T-cell (primary cell): ENCODE data around the gene UROC1. TPM values are rescaled to one million over a fixed set of nuclear protein-coding genes. Genes with fewer than 3 reads are reported as not detected.

ENCODE experiments used
- ATAC-seq, 4 experiments: fragments of 200-7000 bp in 3 of 4; fragments of 150-1000 bp in 1 of 4; cut with Tn5 transposase; replicated peaks in 1 of 4; 1 replicate in 3 of 4; 2 replicates in 1 of 4; pipeline ENCODE4 v1.10.0; 2021; ENCODE audit warnings: moderate library complexity in 3 of 4, mild to moderate bottlenecking in 2 of 4, moderate number of reproducible peaks in 1 of 4
- CTCF ChIA-PET, 2 donors: fragments of 300-600 bp; sonication (Branson Sonifier 250); formaldehyde crosslinking; loops; one replicate each; lab custom pipeline; 2022; ENCODE audit warnings: antibody characterized with exemption in 2 of 2; lab: Charles Lee
- POLR2A ChIA-PET, 2 donors: fragments of 300-600 bp; sonication (Branson Sonifier 250); formaldehyde crosslinking; loops; one replicate each; lab custom pipeline; 2022; ENCODE audit warnings: antibody characterized with exemption in 2 of 2; lab: Charles Lee
- DNase-seq, 35 experiments: peaks; one replicate each; pipeline versions ENCODE4 v3.0.0 to v3.0.0-alpha.2; 2013 to 2023
- H3K27ac ChIP-seq: one replicate; pipeline ENCODE4 v1.5.1; 2013; ENCODE audit warnings: low read length
- H3K27me3 ChIP-seq, 2 experiments: replicated peaks in 1 of 2; 1 replicate in 1 of 2; 2 replicates in 1 of 2; pipeline versions ENCODE4 v1.6.1 to v1.7.0; 2013; ENCODE audit warnings: low read length in 1 of 2, mixed read lengths in 1 of 2; ENCODE audit not compliant: control insufficient read depth in 2 of 2, insufficient read depth in 2 of 2; ENCODE audit errors: extremely low read depth in 1 of 2
- H3K36me3 ChIP-seq, 2 donors: 1 replicate in 1 of 2; 2 replicates in 1 of 2; pipeline versions ENCODE4 v1.6.1 to v1.7.0; 2013; ENCODE audit warnings: low read length in 1 of 2; ENCODE audit not compliant: control insufficient read depth in 2 of 2, insufficient read depth in 1 of 2; ENCODE audit errors: extremely low read depth in 1 of 2
- H3K4me1 ChIP-seq, 2 experiments: 1 replicate in 1 of 2; 2 replicates in 1 of 2; pipeline versions ENCODE4 v1.6.1 to v1.7.0; 2013; ENCODE audit warnings: low read length in 2 of 2, mixed read lengths in 1 of 2; ENCODE audit not compliant: insufficient read depth in 2 of 2, control insufficient read depth in 1 of 2; ENCODE audit errors: extremely low read depth in 1 of 2
- H3K4me3 ChIP-seq, 2 donors: 1 replicate in 1 of 2; 2 replicates in 1 of 2; pipeline versions ENCODE4 v1.5.1 to v1.7.0; 2013; ENCODE audit warnings: mild to moderate bottlenecking in 2 of 2, low read length in 1 of 2, moderate library complexity in 1 of 2; ENCODE audit not compliant: control insufficient read depth in 1 of 2; ENCODE audit errors: extremely low read depth in 1 of 2
- H3K9me3 ChIP-seq: 2 replicates; pipeline ENCODE4 v1.7.0; 2013
- H3K27ac Mint-ChIP-seq, 2 donors: one replicate each; pipeline ENCODE4 v1.8.0; 2020 to 2021; ENCODE audit warnings: mild to moderate bottlenecking in 2 of 2, mixed read lengths in 2 of 2
- H3K27me3 Mint-ChIP-seq, 2 donors: one replicate each; pipeline ENCODE4 v1.8.0; 2021 to 2022; ENCODE audit warnings: mixed read lengths in 2 of 2
- H3K36me3 Mint-ChIP-seq: one replicate; pipeline ENCODE4 v1.8.0; 2021; ENCODE audit warnings: mixed read lengths
- H3K4me1 Mint-ChIP-seq, 3 donors: one replicate each; pipeline ENCODE4 v1.8.0; 2020 to 2022; ENCODE audit warnings: mixed read lengths in 3 of 3, mild to moderate bottlenecking in 1 of 3
- H3K4me3 Mint-ChIP-seq, 3 donors: one replicate each; pipeline ENCODE4 v1.8.0; 2020 to 2022; ENCODE audit warnings: mild to moderate bottlenecking in 3 of 3, mixed read lengths in 3 of 3, moderate library complexity in 3 of 3
- H3K9me3 Mint-ChIP-seq, 3 donors: one replicate each; pipeline ENCODE4 v1.8.0; 2020 to 2022; ENCODE audit warnings: mixed read lengths in 3 of 3
- WGBS: methylation state at CpG from one replicate; pipeline ENCODE4 v1.1.5; 2013; ENCODE audit warnings: missing lambda C conversion rate; ENCODE audit not compliant: insufficient coverage; 5-methylcytosine and 5-hydroxymethylcytosine counted together
- total RNA-seq, 35 experiments: library from RNA in 6 of 35; stranded (reverse) in 6 of 35; fragments of 120-200 nt in 1 of 35; gene quantifications; one replicate each; pipeline versions ENCODE4 v1.2.1 to v1.2.4 and lab custom pipeline; 2013 to 2026

UROC1 gene
- total RNA-seq, 5 donors from 2014 or later (not counting 1 experiment from before 2014, with no cell fraction given): 0.09 TPM; not detected in 4

DNA sequence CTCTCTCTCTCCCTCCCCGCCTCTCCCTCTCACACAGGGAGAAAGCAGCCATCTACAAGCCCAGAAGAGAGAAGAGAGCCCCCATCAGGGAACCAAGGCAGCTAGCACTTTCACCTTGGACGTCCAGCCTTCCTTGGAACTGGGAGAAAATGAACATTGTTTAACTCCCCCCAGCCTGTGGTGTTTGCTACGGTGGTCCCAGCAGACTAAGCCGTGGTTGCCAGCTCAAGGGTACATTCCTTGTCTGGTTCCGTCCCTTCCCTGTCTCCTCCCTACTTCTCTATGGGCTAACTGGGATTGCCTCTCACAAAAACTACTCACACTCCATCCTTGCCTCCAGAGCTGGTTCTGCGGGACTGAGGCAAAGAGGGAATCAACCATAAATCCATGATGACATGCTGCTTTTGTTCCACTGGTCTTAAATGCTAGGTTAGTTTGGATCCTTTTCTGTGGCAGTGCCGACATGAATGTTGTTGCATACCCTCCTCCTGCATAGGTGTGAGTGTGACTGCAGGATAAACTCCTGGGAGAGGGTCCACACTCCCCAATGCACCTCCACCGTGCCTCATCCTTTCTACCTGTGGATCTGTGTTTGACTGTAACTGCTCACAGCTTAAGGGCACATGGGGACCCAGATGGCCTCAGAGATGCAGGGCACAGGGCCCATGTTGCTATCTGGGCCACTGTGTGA lies 29.1 kb upstream of the UROC1 start:
- no peaks in the 10 kb centered on the region for H3K36me3 ChIP-seq
- POLR2A ChIA-PET: no interaction called here
- Mint-ChIP-seq H3K27me3 (peaks cover 12 to 13% of the 10 kb centered on the region in 2 donors), H3K9me3 (no peaks in the 10 kb centered on the region), H3K27ac (no peak overlapping the region), H3K4me1 (no peaks in the 10 kb centered on the region), H3K4me3 (no peak overlapping the region), H3K36me3 (no peaks in the 10 kb centered on the region)
- H3K9me3 ChIP-seq: no peaks in the 10 kb centered on the region
- peaks cover 0 to 25% of the 10 kb centered on the region in 2 experiments for H3K27me3 ChIP-seq
- WGBS: 78% methylated on average over 5 of the region's 8 CpGs
- DNase-seq (peak in 1 of 35 experiments; percentile 13), ATAC-seq (no peak)
- no peak overlapping the region for H3K27ac ChIP-seq
- CTCF ChIA-PET: no interaction called here
- H3K4me1 ChIP-seq: no peaks in the 10 kb centered on the region
- no peak overlapping the region for H3K4me3 ChIP-seq

DNA sequence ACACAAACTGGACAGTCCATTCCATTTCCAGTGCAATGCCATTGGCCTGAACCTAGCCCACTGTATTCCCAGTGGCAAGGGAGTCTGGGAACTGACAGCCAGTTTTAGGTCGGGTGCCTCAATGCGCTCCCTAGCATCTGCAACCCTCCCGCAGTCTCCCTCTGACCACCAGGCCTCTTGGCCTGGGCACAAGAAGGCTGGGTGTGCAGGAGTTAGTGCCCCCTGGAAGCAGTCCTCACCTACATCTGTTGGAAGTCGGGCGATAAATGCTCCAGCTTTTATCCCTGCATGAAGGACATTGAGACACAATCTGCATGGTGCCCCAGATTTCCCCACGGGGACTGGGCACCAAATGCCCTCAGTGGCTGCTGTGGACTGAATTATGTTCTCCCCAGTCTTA lies 28.4 kb upstream of the UROC1 start:
- H3K4me3 ChIP-seq: no peak overlapping the region
- Mint-ChIP-seq H3K4me3 (no peak overlapping the region), H3K27me3 (peaks cover 11 to 13% of the 10 kb centered on the region in 2 donors), H3K27ac (no peak overlapping the region), H3K36me3 (no peaks in the 10 kb centered on the region), H3K4me1 (no peaks in the 10 kb centered on the region), H3K9me3 (no peaks in the 10 kb centered on the region)
- no peaks in the 10 kb centered on the region for H3K9me3 ChIP-seq
- ATAC-seq: no peak
- H3K27ac ChIP-seq: no peak overlapping the region
- ChIA-PET CTCF (no interaction called here), POLR2A (no interaction called here)
- no peaks in the 10 kb centered on the region for H3K4me1 ChIP-seq
- no peaks in the 10 kb centered on the region for H3K36me3 ChIP-seq
- no peak for DNase-seq
- 91% methylated on average over 5 of the region's 6 CpGs for WGBS
- peaks cover 0 to 27% of the 10 kb centered on the region in 2 experiments for H3K27me3 ChIP-seq

GRCh38 chr3:126545544-126545943 lies 28.0 kb upstream of the UROC1 start:
- WGBS: 78% methylated on average over 4 of the region's 5 CpGs
- no peak overlapping the region for H3K27ac ChIP-seq
- H3K36me3 ChIP-seq: no peaks in the 10 kb centered on the region
- ATAC-seq: no peak
- H3K27ac Mint-ChIP-seq: no peak overlapping the region
- no peak overlapping the region for H3K4me3 ChIP-seq
- peaks cover 0 to 2% (median 0%) of the 10 kb centered on the region in 3 donors for H3K4me1 Mint-ChIP-seq
- DNase-seq: peak in 2 of 35 experiments; percentile 1 to 3
- no peak overlapping the region for H3K4me3 Mint-ChIP-seq
- H3K27me3 Mint-ChIP-seq: peaks cover 8% of the 10 kb centered on the region in 2 donors
- H3K9me3 ChIP-seq: no peaks in the 10 kb centered on the region
- no peaks in the 10 kb centered on the region for H3K36me3 Mint-ChIP-seq
- H3K27me3 ChIP-seq: peaks cover 0 to 25% of the 10 kb centered on the region in 2 experiments
- POLR2A ChIA-PET: no interaction called here
- H3K4me1 ChIP-seq: no peaks in the 10 kb centered on the region
- CTCF ChIA-PET: no interaction called here
- H3K9me3 Mint-ChIP-seq: no peaks in the 10 kb centered on the region

GRCh38 chr3:126544596-126545281 lies 27.2 kb upstream of the UROC1 start:
- no peaks in the 10 kb centered on the region for H3K9me3 ChIP-seq
- Mint-ChIP-seq H3K27ac (no peak overlapping the region), H3K27me3 (peaks cover 7 to 8% of the 10 kb centered on the region in 2 donors), H3K36me3 (no peaks in the 10 kb centered on the region), H3K9me3 (no peaks in the 10 kb centered on the region), H3K4me1 (peaks cover 0 to 2% (median 0%) of the 10 kb centered on the region in 3 donors), H3K4me3 (no peak overlapping the region)
- no peak overlapping the region for H3K27ac ChIP-seq
- POLR2A ChIA-PET: no interaction called here
- WGBS: 45% methylated on average over 5 of the region's 7 CpGs
- peaks cover 0 to 17% of the 10 kb centered on the region in 2 experiments for H3K27me3 ChIP-seq
- H3K36me3 ChIP-seq: no peaks in the 10 kb centered on the region
- ATAC-seq: no peak
- no peaks in the 10 kb centered on the region for H3K4me1 ChIP-seq
- CTCF ChIA-PET: no interaction called here
- no peak overlapping the region for H3K4me3 ChIP-seq
- DNase-seq: peak in 3 of 35 experiments; percentile 0 to 15 (median 8)

- Histone ChIP-seq H3K36me3 (no peaks in the 10 kb centered on the region), H3K4me3 (no peak overlapping the region), H3K27me3 (peaks cover 0 to 15% of the 10 kb centered on the region in 2 experiments), H3K27ac (no peak overlapping the region), H3K9me3 (no peaks in the 10 kb centered on the region), H3K4me1 (no peaks in the 10 kb centered on the region)
- ATAC-seq (no peak), DNase-seq (peak in 2 of 35 experiments; percentile 7 to 10)
- CTCF ChIA-PET: no interaction called here
- Mint-ChIP-seq H3K4me3 (no peak overlapping the region), H3K9me3 (no peaks in the 10 kb centered on the region), H3K36me3 (no peaks in the 10 kb centered on the region), H3K27me3 (peaks cover 5 to 8% of the 10 kb centered on the region in 2 donors), H3K4me1 (peaks cover 0 to 2% (median 0%) of the 10 kb centered on the region in 3 donors), H3K27ac (no peak overlapping the region)
- POLR2A ChIA-PET: no interaction called here
- 92% methylated on average over 2 of the region's 2 CpGs for WGBS
Measured at GRCh38 chr3:126543457-126544061, 26.0 kb upstream of the UROC1 start.

GRCh38 chr3:126542340-126543241 lies 25.0 kb upstream of the UROC1 start:
- ATAC-seq (no peak), DNase-seq (peak in 3 of 35 experiments; percentile 2 to 17 (median 7))
- CTCF ChIA-PET: no interaction called here
- Histone ChIP-seq H3K9me3 (no peaks in the 10 kb centered on the region), H3K27ac (no peak overlapping the region), H3K36me3 (no peaks in the 10 kb centered on the region), H3K27me3 (peaks cover 0 to 17% of the 10 kb centered on the region in 2 experiments), H3K4me3 (no peak overlapping the region), H3K4me1 (no peaks in the 10 kb centered on the region)
- POLR2A ChIA-PET: no interaction called here
- H3K36me3 Mint-ChIP-seq: no peaks in the 10 kb centered on the region
- no peak overlapping the region for H3K4me3 Mint-ChIP-seq
- peaks cover 5 to 8% of the 10 kb centered on the region in 2 donors for H3K27me3 Mint-ChIP-seq
- WGBS: 96% methylated on average over 50 of the region's 57 CpGs
- H3K27ac Mint-ChIP-seq: no peak overlapping the region
- H3K9me3 Mint-ChIP-seq: no peaks in the 10 kb centered on the region
- H3K4me1 Mint-ChIP-seq: peaks cover 0 to 2% (median 0%) of the 10 kb centered on the region in 3 donors
